ENCODE data around the gene PDLIM5.

The PDLIM5 gene

GRCh38 chr4:94408549-94409374, 43.0 kb upstream of the PDLIM5 start:
- no peak for TF ChIP-seq POLR2AphosphoS5 (IDR thresholded peaks at IDR 0.05; ENCODE audit: low read depth, low read length)
- TF ChIP-seq, protein P1, sequence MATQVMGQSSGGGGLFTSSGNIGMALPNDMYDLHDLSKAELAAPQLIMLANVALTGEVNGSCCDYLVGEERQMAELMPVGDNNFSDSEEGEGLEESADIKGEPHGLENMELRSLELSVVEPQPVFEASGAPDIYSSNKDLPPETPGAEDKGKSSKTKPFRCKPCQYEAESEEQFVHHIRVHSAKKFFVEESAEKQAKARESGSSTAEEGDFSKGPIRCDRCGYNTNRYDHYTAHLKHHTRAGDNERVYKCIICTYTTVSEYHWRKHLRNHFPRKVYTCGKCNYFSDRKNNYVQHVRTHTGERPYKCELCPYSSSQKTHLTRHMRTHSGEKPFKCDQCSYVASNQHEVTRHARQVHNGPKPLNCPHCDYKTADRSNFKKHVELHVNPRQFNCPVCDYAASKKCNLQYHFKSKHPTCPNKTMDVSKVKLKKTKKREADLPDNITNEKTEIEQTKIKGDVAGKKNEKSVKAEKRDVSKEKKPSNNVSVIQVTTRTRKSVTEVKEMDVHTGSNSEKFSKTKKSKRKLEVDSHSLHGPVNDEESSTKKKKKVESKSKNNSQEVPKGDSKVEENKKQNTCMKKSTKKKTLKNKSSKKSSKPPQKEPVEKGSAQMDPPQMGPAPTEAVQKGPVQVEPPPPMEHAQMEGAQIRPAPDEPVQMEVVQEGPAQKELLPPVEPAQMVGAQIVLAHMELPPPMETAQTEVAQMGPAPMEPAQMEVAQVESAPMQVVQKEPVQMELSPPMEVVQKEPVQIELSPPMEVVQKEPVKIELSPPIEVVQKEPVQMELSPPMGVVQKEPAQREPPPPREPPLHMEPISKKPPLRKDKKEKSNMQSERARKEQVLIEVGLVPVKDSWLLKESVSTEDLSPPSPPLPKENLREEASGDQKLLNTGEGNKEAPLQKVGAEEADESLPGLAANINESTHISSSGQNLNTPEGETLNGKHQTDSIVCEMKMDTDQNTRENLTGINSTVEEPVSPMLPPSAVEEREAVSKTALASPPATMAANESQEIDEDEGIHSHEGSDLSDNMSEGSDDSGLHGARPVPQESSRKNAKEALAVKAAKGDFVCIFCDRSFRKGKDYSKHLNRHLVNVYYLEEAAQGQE (IDR thresholded peaks at IDR 0.05; ENCODE audit: insufficient read depth in 1 of 2, low read depth in 2 of 2, low read length in 2 of 2) = no peak
- TF ChIP-seq TAF1 (IDR thresholded peaks at IDR 0.05; ENCODE audit: borderline replicate concordance, insufficient read depth, low read length) = no peak
- no peak for TF ChIP-seq SIN3A (IDR thresholded peaks at IDR 0.05; ENCODE audit: borderline replicate concordance, insufficient read depth, low read length)
- no peak for TF ChIP-seq FOXP2 (optimal IDR thresholded peaks at IDR 0.05; ENCODE audit: borderline replicate concordance, extremely low read depth, extremely low read length, insufficient read depth)

- no peak for TF ChIP-seq POLR2AphosphoS5 (IDR thresholded peaks at IDR 0.05; ENCODE audit: low read depth, low read length)
- TF ChIP-seq, protein P1 (IDR thresholded peaks at IDR 0.05; ENCODE audit: insufficient read depth in 1 of 2, low read depth in 2 of 2, low read length in 2 of 2) = no peak
- no peak for TF ChIP-seq TAF1 (IDR thresholded peaks at IDR 0.05; ENCODE audit: borderline replicate concordance, insufficient read depth, low read length)
- TF ChIP-seq SIN3A (IDR thresholded peaks at IDR 0.05; ENCODE audit: borderline replicate concordance, insufficient read depth, low read length) = no peak
- TF ChIP-seq FOXP2 (optimal IDR thresholded peaks at IDR 0.05; ENCODE audit: borderline replicate concordance, extremely low read depth, extremely low read length, insufficient read depth) = no peak
Observed at GRCh38 chr4:94409375-94409679, 42.4 kb upstream of the PDLIM5 start.

GRCh38 chr4:94409962-94410361, 41.8 kb upstream of the PDLIM5 start:
- TF ChIP-seq, protein P1 (IDR thresholded peaks at IDR 0.05; ENCODE audit: insufficient read depth in 1 of 2, low read depth in 2 of 2, low read length in 2 of 2) = no peak

DNA sequence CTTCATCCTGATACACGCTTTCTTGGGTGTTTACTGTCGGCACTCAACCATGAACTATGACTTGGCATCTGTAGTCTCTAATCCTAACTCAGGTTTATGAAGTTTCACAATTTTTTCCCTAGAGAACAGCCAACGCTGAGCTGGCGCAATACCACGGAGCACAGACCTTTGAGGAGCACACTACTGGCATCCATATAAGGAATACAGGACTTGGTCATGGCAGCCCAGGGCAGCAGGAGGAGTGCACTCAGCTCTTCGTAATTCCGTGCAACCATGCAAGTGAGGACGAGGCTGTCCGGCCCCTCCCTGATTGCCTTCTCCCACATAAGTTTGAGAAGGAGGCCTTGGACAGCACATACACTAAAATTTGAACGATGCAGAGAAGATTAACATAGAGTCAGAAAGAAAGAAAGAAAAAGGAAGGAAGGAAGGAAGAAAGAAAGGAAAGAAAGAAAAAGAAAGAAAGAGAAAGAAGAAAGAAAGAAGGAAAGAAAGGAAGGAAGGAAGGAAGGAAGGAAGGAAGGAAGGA, 41.0 kb upstream of the PDLIM5 start:
- TF ChIP-seq TAF1 (IDR thresholded peaks at IDR 0.05; ENCODE audit: borderline replicate concordance, insufficient read depth, low read length) = no peak

GRCh38 chr4:94411296-94411695, 40.4 kb upstream of the PDLIM5 start:
- TF ChIP-seq SIN3A (IDR thresholded peaks at IDR 0.05; ENCODE audit: borderline replicate concordance, insufficient read depth, low read length) = no peak
- no peak for TF ChIP-seq TAF1 (IDR thresholded peaks at IDR 0.05; ENCODE audit: borderline replicate concordance, insufficient read depth, low read length)
- TF ChIP-seq FOXP2 (optimal IDR thresholded peaks at IDR 0.05; ENCODE audit: borderline replicate concordance, extremely low read depth, extremely low read length, insufficient read depth) = no peak
- TF ChIP-seq, protein P1 (IDR thresholded peaks at IDR 0.05; ENCODE audit: insufficient read depth in 1 of 2, low read depth in 2 of 2, low read length in 2 of 2) = no peak
- TF ChIP-seq POLR2AphosphoS5 (IDR thresholded peaks at IDR 0.05; ENCODE audit: low read depth, low read length) = no peak
